ENCODE measurements around the gene REEP3. TPM values are rescaled to one million over a fixed set of nuclear protein-coding genes. Genes with fewer than 3 reads are reported as not detected.

REEP3 gene
- total RNA-seq, 1 experiment from 2014 or later = 51.8 TPM

DNA sequence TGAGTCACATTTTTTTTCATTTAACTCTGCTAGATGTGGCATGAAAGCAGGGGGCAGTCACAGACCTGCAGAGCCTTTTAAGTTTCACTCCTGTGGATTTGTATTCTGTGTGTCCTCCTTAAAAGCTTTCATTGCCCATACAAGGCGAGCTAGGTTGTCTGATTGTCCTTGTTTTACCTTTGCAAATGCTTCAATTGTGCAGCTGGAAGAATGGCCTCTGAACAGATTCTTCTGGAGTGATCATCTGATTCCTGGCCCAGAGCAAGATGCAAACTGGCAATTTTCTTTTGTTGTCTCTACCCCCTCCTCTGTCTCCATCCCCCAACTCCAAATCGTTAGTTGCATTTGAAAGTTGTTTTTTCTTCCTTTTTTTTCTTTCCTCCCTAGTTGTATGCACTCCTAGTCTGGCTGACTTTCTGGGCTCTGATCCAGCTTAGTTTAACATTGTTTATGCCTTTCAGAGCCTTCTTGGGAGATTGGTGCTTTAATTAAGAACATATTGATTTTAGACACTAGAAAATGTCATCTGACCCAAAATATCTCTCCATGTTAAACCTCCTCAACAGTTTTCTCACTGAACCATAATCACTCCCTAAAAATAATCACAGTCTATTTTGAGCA lies 150.2 kb downstream of the REEP3 start:
- no peak for DNase-seq (ENCODE audit: unreplicated experiment)
- Mint-ChIP-seq H3K27me3 (ENCODE audit: insufficient read depth, unreplicated experiment) (no peaks in the 10 kb centered on the region), H3K36me3 (ENCODE audit: insufficient read depth, unreplicated experiment) (no peaks in the 10 kb centered on the region), H3K27ac (ENCODE audit: low read depth, unreplicated experiment) (no peak overlapping the region), H3K9me3 (ENCODE audit: unreplicated experiment) (no peaks in the 10 kb centered on the region), H3K4me3 (ENCODE audit: unreplicated experiment) (no peak overlapping the region), H3K4me1 (ENCODE audit: insufficient read depth, unreplicated experiment) (peaks cover 7% of the 10 kb centered on the region)
- TF ChIP-seq, protein P1, sequence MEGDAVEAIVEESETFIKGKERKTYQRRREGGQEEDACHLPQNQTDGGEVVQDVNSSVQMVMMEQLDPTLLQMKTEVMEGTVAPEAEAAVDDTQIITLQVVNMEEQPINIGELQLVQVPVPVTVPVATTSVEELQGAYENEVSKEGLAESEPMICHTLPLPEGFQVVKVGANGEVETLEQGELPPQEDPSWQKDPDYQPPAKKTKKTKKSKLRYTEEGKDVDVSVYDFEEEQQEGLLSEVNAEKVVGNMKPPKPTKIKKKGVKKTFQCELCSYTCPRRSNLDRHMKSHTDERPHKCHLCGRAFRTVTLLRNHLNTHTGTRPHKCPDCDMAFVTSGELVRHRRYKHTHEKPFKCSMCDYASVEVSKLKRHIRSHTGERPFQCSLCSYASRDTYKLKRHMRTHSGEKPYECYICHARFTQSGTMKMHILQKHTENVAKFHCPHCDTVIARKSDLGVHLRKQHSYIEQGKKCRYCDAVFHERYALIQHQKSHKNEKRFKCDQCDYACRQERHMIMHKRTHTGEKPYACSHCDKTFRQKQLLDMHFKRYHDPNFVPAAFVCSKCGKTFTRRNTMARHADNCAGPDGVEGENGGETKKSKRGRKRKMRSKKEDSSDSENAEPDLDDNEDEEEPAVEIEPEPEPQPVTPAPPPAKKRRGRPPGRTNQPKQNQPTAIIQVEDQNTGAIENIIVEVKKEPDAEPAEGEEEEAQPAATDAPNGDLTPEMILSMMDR (IDR thresholded peaks at IDR 0.05; ENCODE audit: unreplicated experiment) = no peak
- BruUV-seq (replicated peaks) = no TSS peak
- ChIA-PET CTCF (interaction anchor here (0.7 to 5.2 kb wide), 3 partner anchors 39 to 70 kb away, joined by 3 to 20 read pairs (median 3); no protein-coding TSS in a partner anchor), POLR2A (interaction anchor here (0.6 to 1.0 kb wide), 3 partner anchors 9 to 57 kb away, joined by 3 read pairs; no protein-coding TSS in a partner anchor)
- intact Hi-C loops (cut with micrococcal nuclease) = no loop called here

- H3K27ac Mint-ChIP-seq (ENCODE audit: low read depth, unreplicated experiment) = no peak overlapping the region
Observed at GRCh38 chr10:63672491-63672890, 151.3 kb downstream of the REEP3 start.

DNA sequence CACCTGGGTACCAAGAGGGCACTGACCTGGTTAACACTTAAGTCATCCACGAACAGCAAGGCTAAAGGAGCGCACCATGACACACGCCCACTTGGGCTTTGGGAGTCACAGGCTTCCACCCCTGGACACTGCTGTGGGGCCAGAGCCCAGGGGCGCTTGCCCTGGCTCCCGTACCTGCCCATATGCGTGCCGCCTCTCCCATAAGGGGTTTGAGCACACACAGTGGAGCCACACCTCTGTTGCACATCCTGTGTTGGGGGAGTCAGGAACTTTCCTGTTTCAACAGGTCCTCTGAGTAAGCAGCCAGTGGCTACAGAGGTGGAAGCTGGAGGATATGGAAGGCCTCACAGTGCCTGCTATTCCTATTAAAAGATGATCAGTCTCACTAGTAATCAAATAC lies 152.0 kb downstream of the REEP3 start:
- intact Hi-C loops (cut with micrococcal nuclease) = no loop called here
- H3K36me3 Mint-ChIP-seq (ENCODE audit: insufficient read depth, unreplicated experiment) = no peaks in the 10 kb centered on the region
- no peak overlapping the region for H3K27ac Mint-ChIP-seq (ENCODE audit: low read depth, unreplicated experiment)
- H3K27me3 Mint-ChIP-seq (ENCODE audit: insufficient read depth, unreplicated experiment) = no peaks in the 10 kb centered on the region
- ChIA-PET POLR2A (interaction anchor here (0.6 kb wide), 1 partner anchor 43 kb away, joined by 3 read pairs; no protein-coding TSS in a partner anchor), CTCF (interaction anchor here (5.2 kb wide), 1 partner anchor 47 kb away, joined by 20 read pairs; no protein-coding TSS in a partner anchor)
- no TSS peak for BruUV-seq (replicated peaks)
- H3K4me1 Mint-ChIP-seq (ENCODE audit: insufficient read depth, unreplicated experiment) = peaks cover 7% of the 10 kb centered on the region
- no peaks in the 10 kb centered on the region for H3K9me3 Mint-ChIP-seq (ENCODE audit: unreplicated experiment)
- H3K4me3 Mint-ChIP-seq (ENCODE audit: unreplicated experiment) = no peak overlapping the region
- peak; percentile 45 for DNase-seq (ENCODE audit: unreplicated experiment)
- TF ChIP-seq, protein P1 (IDR thresholded peaks at IDR 0.05; ENCODE audit: unreplicated experiment) = no peak

More at GRCh38 chr10:63672491-63672890, 151.3 kb downstream of the REEP3 start:
- Mint-ChIP-seq H3K4me3 (ENCODE audit: unreplicated experiment) (no peak overlapping the region), H3K4me1 (ENCODE audit: insufficient read depth, unreplicated experiment) (peaks cover 7% of the 10 kb centered on the region), H3K27me3 (ENCODE audit: insufficient read depth, unreplicated experiment) (no peaks in the 10 kb centered on the region), H3K36me3 (ENCODE audit: insufficient read depth, unreplicated experiment) (no peaks in the 10 kb centered on the region), H3K9me3 (ENCODE audit: unreplicated experiment) (no peaks in the 10 kb centered on the region)
- TF ChIP-seq, protein P1 (IDR thresholded peaks at IDR 0.05; ENCODE audit: unreplicated experiment) = no peak
- ChIA-PET POLR2A (interaction anchor here (0.7 kb wide), 1 partner anchor 325 kb away, joined by 3 read pairs; no protein-coding TSS in a partner anchor), CTCF (interaction anchor here (0.7 to 5.2 kb wide), 3 partner anchors 40 to 428 kb away, joined by 3 to 20 read pairs (median 3); no protein-coding TSS in a partner anchor)
- no peak for DNase-seq (ENCODE audit: unreplicated experiment)
- no TSS peak for BruUV-seq (replicated peaks)
- intact Hi-C loops (cut with micrococcal nuclease) = no loop called here

DNA sequence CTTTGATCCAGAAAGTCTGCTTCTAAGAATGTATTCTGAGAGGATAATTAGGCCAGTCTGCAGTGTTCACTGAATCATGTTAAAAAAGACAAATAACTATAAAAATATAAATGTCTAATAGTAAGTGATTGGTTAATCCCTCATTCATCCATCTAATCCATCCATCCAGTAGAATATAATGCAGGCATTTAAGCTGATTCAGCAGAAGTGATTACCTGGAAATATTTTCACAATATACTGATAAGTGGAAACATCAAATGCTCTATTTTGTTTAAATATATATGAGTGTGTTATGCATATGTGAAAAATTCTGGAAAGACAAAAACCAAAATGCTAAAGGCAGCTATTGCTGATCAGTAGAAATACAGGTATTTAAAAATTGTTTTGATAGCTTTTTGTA lies 152.6 kb downstream of the REEP3 start:
- ChIA-PET POLR2A (interaction anchor here (0.6 kb wide), 1 partner anchor 43 kb away, joined by 3 read pairs; no protein-coding TSS in a partner anchor), CTCF (interaction anchor here (5.2 kb wide), 1 partner anchor 47 kb away, joined by 20 read pairs; no protein-coding TSS in a partner anchor)
- H3K4me3 Mint-ChIP-seq (ENCODE audit: unreplicated experiment) = no peak overlapping the region
- no peak overlapping the region for H3K27ac Mint-ChIP-seq (ENCODE audit: low read depth, unreplicated experiment)
- TF ChIP-seq, protein P1 (IDR thresholded peaks at IDR 0.05; ENCODE audit: unreplicated experiment) = no peak
- intact Hi-C loops (cut with micrococcal nuclease) = no loop called here
- H3K27me3 Mint-ChIP-seq (ENCODE audit: insufficient read depth, unreplicated experiment) = no peaks in the 10 kb centered on the region
- H3K4me1 Mint-ChIP-seq (ENCODE audit: insufficient read depth, unreplicated experiment) = peaks cover 7% of the 10 kb centered on the region
- no peaks in the 10 kb centered on the region for H3K36me3 Mint-ChIP-seq (ENCODE audit: insufficient read depth, unreplicated experiment)
- BruUV-seq (replicated peaks) = no TSS peak
- no peak for DNase-seq (ENCODE audit: unreplicated experiment)
- no peaks in the 10 kb centered on the region for H3K9me3 Mint-ChIP-seq (ENCODE audit: unreplicated experiment)

Other genes starting within 250 kb of the REEP3 start
- 91.9 and 101 TPM in 2 replicates for gene JMJD1C, start 55.4 kb upstream of the REEP3 start, total RNA-seq (2022)